Daoy (cell line): ENCODE measurements around the gene IL4I1. TPM values are rescaled to one million over a fixed set of nuclear protein-coding genes. Genes with fewer than 3 reads are reported as not detected.

ENCODE experiments used
- DNase-seq: peaks from one replicate; pipeline ENCODE4 v3.0.0-alpha.2; 2015; ENCODE audit warnings: low read depth
- total RNA-seq: library from RNA; depleted of rRNA; stranded (reverse); fragments of >200 nt; shearing (Covaris generic); gene quantifications from 2 replicates; pipeline ENCODE4 v1.2.3, GENCODE V29; 2014

Gene IL4I1
- total RNA-seq, 1 experiment from 2014 or later = 9.1 TPM

- no peak for DNase-seq
Observed at GRCh38 chr19:49924004-49924880, 27.6 kb upstream of the IL4I1 start.

- no peak for DNase-seq
Observed at GRCh38 chr19:49923055-49924003, 26.6 kb upstream of the IL4I1 start.

GRCh38 chr19:49921871-49922795, 25.4 kb upstream of the IL4I1 start:
- DNase-seq = no peak

GRCh38 chr19:49920624-49921363, 24.1 kb upstream of the IL4I1 start:
- no peak for DNase-seq

- DNase-seq = no peak
Observed at GRCh38 chr19:49918089-49918488, 21.4 kb upstream of the IL4I1 start.

GRCh38 chr19:49916839-49917733, 20.4 kb upstream of the IL4I1 start:
- no peak for DNase-seq

- DNase-seq = no peak
Observed at GRCh38 chr19:49915271-49915670, 18.6 kb upstream of the IL4I1 start.

GRCh38 chr19:49913720-49914119, 17.0 kb upstream of the IL4I1 start:
- no peak for DNase-seq

GRCh38 chr19:49912965-49913685, 16.4 kb upstream of the IL4I1 start:
- no peak for DNase-seq

- DNase-seq = no peak
Observed at GRCh38 chr19:49911381-49912145, 14.9 kb upstream of the IL4I1 start.

GRCh38 chr19:49910179-49910578, 13.5 kb upstream of the IL4I1 start:
- DNase-seq = no peak

GRCh38 chr19:49908480-49909420, 12.1 kb upstream of the IL4I1 start:
- DNase-seq = no peak

- DNase-seq = no peak
Observed at GRCh38 chr19:49907745-49908446, 11.2 kb upstream of the IL4I1 start.

- DNase-seq = no peak
Observed at GRCh38 chr19:49906879-49907564, 10.3 kb upstream of the IL4I1 start.

- no peak for DNase-seq
Observed at GRCh38 chr19:49904136-49904535, 7.4 kb upstream of the IL4I1 start.
